Measurements from ENCODE around the gene PKMYT1.

- TF ChIP-seq CTCF (IDR thresholded peaks at IDR 0.05) (no peak), POLR2A (IDR thresholded peaks at IDR 0.05) (no peak)
Observed at GRCh38 chr16:2985893-2986355, 5.7 kb upstream of the PKMYT1 start.

All from thyroid gland (tissue), 4 donors.